ENCODE measurements around the gene HMGN2.

DNA sequence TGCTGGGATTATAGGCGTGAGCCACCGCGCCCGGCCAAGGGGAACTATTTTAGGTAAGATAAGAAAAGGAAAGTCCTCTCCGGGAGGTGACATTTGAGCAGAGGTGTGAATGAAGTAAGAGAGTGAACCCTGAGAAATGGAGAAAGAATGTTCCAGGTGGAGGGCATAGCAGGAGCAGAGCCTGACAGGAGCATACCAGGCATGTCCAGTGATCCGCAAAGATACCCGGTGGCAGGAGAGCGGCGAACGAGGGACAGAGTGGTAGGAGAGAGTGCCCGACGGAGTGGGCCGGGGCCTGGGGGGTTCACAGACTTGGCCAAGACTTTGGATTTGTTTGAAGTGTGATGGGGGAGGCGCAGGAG is 49.4 kb downstream of the HMGN2 start:
- TF ChIP-seq CTCF (IDR thresholded peaks at IDR 0.05) (no peak), ZFX (IDR thresholded peaks at IDR 0.05; ENCODE audit: borderline replicate concordance) (no peak)
